HG02884 (cell line): ENCODE data around the gene ZFYVE21.
"Not testable (repeated sequence)": the region's sequence is repeated elsewhere in the genome, so short reads cannot be mapped to it uniquely, and the experiment has no call there.

Experiments used
- ATAC-seq: cut with Tn5 transposase; IDR thresholded peaks from one replicate; pipeline ENCODE4 v1.9.1; 2021; ENCODE audit warnings: mild to moderate bottlenecking, moderate library complexity; ENCODE audit not compliant: unreplicated experiment

The ZFYVE21 gene

GRCh38 chr14:103758059-103758776 lies 42.6 kb downstream of the ZFYVE21 start:
- no peak for ATAC-seq

- ATAC-seq, result no peak
Observed at GRCh38 chr14:103762036-103762435, 46.4 kb downstream of the ZFYVE21 start.

- no peak for ATAC-seq
Observed at GRCh38 chr14:103762541-103762940, 46.9 kb downstream of the ZFYVE21 start.

GRCh38 chr14:103763730-103764488 lies 48.3 kb downstream of the ZFYVE21 start:
- ATAC-seq, result peak; percentile 65

GRCh38 chr14:103765526-103765925 lies 49.9 kb downstream of the ZFYVE21 start:
- no peak for ATAC-seq

GRCh38 chr14:103767336-103767894 lies 51.8 kb downstream of the ZFYVE21 start:
- ATAC-seq, result no peak

GRCh38 chr14:103770500-103770899 lies 54.9 kb downstream of the ZFYVE21 start:
- no peak for ATAC-seq

GRCh38 chr14:103770902-103771301 lies 55.3 kb downstream of the ZFYVE21 start:
- ATAC-seq, result no peak

GRCh38 chr14:103772078-103772712 lies 56.6 kb downstream of the ZFYVE21 start:
- ATAC-seq, result no peak

- ATAC-seq, result no peak
Observed at GRCh38 chr14:103773521-103773920, 57.9 kb downstream of the ZFYVE21 start.

- ATAC-seq, result no peak
Observed at GRCh38 chr14:103775506-103775905, 59.9 kb downstream of the ZFYVE21 start.

GRCh38 chr14:103776319-103776718 lies 60.7 kb downstream of the ZFYVE21 start:
- ATAC-seq, result not testable (repeated sequence)

- ATAC-seq, result no peak
Observed at GRCh38 chr14:103782376-103782775, 66.8 kb downstream of the ZFYVE21 start.
